GM23338 (cell line): ENCODE data around the gene ROBO1. TPM values are rescaled to one million over a fixed set of nuclear protein-coding genes. Genes with fewer than 3 reads are reported as not detected.

Source experiments
- CREB1 ChIP-seq: fragments of 250-450 bp; sonication (Bioruptor Pico); IDR thresholded peaks from 2 replicates; pipeline ENCODE4 v1.5.0; 2020; ENCODE audit warnings: low read depth, mild to moderate bottlenecking, moderate library complexity
- CTCF ChIP-seq, 2 experiments: fragments of 200-600 bp in 1 of 2; sonication (generic) in 1 of 2; conservative IDR thresholded peaks; 2 replicates each; pipeline versions ENCODE4 v1.5.1 to v1.6.1; 2016 to 2017; ENCODE audit warnings: antibody characterized with exemption in 2 of 2, low read depth in 2 of 2, mild to moderate bottlenecking in 2 of 2, moderate library complexity in 1 of 2
- ETS1 ChIP-seq: IDR thresholded peaks from 2 replicates; pipeline ENCODE4 v1.6.1; 2016; ENCODE audit warnings: antibody characterized with exemption
- EZH2 ChIP-seq: fragments of 200-600 bp; sonication (generic); IDR thresholded peaks from one replicate; pipeline ENCODE4 v1.8.0; 2017; ENCODE audit warnings: antibody characterized with exemption, mild to moderate bottlenecking, low read depth; ENCODE audit not compliant: unreplicated experiment
- EZH2phosphoT487 ChIP-seq: fragments of 200-600 bp; sonication (generic); IDR thresholded peaks from one replicate; pipeline ENCODE4 v1.8.1; 2018; ENCODE audit warnings: antibody characterized with exemption; ENCODE audit not compliant: unreplicated experiment
- JUNB ChIP-seq: IDR thresholded peaks from one replicate; pipeline ENCODE4 v1.6.1; 2016; ENCODE audit warnings: antibody characterized with exemption; ENCODE audit not compliant: unreplicated experiment
- NANOG ChIP-seq: IDR thresholded peaks from 2 replicates; pipeline ENCODE4 v1.6.1; 2016; ENCODE audit warnings: antibody characterized with exemption, borderline replicate concordance
- POLR2AphosphoS5 ChIP-seq: IDR thresholded peaks from 2 replicates; pipeline ENCODE4 v1.6.1; 2016; ENCODE audit warnings: antibody characterized with exemption, low read depth
- ZNF114 ChIP-seq: fragments of 250-450 bp; sonication (Bioruptor Pico); IDR thresholded peaks from 2 replicates; pipeline ENCODE4 v1.5.0; 2020; ENCODE audit warnings: mild to moderate bottlenecking, moderate library complexity
- ZNF331 ChIP-seq: fragments of 250-450 bp; sonication (Bioruptor Pico); IDR thresholded peaks from 2 replicates; pipeline ENCODE4 v1.5.0; 2020; ENCODE audit warnings: low read depth, mild to moderate bottlenecking, moderate library complexity
- ZNF462 ChIP-seq: fragments of 250-450 bp; sonication (Bioruptor Pico); IDR thresholded peaks from 2 replicates; pipeline ENCODE4 v1.5.0; 2020; ENCODE audit warnings: mild to moderate bottlenecking, moderate library complexity
- polyA plus RNA-seq: library from polyadenylated mRNA; unstranded; fragments of >200 nt; fragmentation: Nextera tagmentation; extraction: Ambion mirVana; gene quantifications from 2 replicates; pipeline ENCODE4 v1.2.1, GENCODE V29; 2016
- total RNA-seq: library from RNA; depleted of rRNA; stranded (reverse); fragments of >200 nt; shearing (Covaris generic); gene quantifications from 2 replicates; pipeline ENCODE4 v1.2.3, GENCODE V29; 2014

Gene ROBO1
- total and polyA plus RNA-seq, 2 experiments from 2014 or later, result 19.2 to 78.3 TPM

GRCh38 chr3:79597709-79598108 is 170.1 kb downstream of the ROBO1 start (continued):
- no peak for TF ChIP-seq ZNF462 (CRISPR knock-in tag)
- no peak for TF ChIP-seq JUNB
- no peak for TF ChIP-seq EZH2
- TF ChIP-seq NANOG, result no peak
- no peak for TF ChIP-seq POLR2AphosphoS5
- no peak for TF ChIP-seq ZNF114 (CRISPR knock-in tag)
- TF ChIP-seq CTCF (conservative IDR thresholded peaks at IDR 0.05; ENCODE audit: low read depth in 2 of 2), result no peak
- no peak for TF ChIP-seq CREB1 (CRISPR knock-in tag)
- TF ChIP-seq EZH2phosphoT487, result no peak
- no peak for TF ChIP-seq ZNF331 (CRISPR knock-in tag)
- no peak for TF ChIP-seq ETS1
